ENCODE results near the gene NUDT7. TPM values are rescaled to one million over a fixed set of nuclear protein-coding genes. Genes with fewer than 3 reads are reported as not detected.

Gene NUDT7
- total RNA-seq, 1 donor from 2014 or later, result 7.9 TPM

- peaks cover 1% of the 10 kb centered on the region for H3K27me3 Mint-ChIP-seq (ENCODE audit: unreplicated experiment)
- no peaks in the 10 kb centered on the region for H3K36me3 Mint-ChIP-seq (ENCODE audit: low read depth, unreplicated experiment)
- no peaks in the 10 kb centered on the region for H3K4me1 Mint-ChIP-seq (ENCODE audit: unreplicated experiment)
- H3K27ac Mint-ChIP-seq (ENCODE audit: unreplicated experiment), result no peak overlapping the region
- no peak for TF ChIP-seq CTCF (IDR thresholded peaks at IDR 0.05; ENCODE audit: unreplicated experiment)
- no peak for DNase-seq (ENCODE audit: low spot score)
- no peaks in the 10 kb centered on the region for H3K9me3 Mint-ChIP-seq (ENCODE audit: unreplicated experiment)
- H3K4me3 Mint-ChIP-seq (ENCODE audit: unreplicated experiment), result no peak overlapping the region
Measured at GRCh38 chr16:77758508-77758907, 36.2 kb downstream of the NUDT7 start.

GRCh38 chr16:77759201-77759600 lies 36.9 kb downstream of the NUDT7 start:
- no peak for DNase-seq (ENCODE audit: low spot score)
- peaks cover 1% of the 10 kb centered on the region for H3K27me3 Mint-ChIP-seq (ENCODE audit: unreplicated experiment)
- no peaks in the 10 kb centered on the region for H3K9me3 Mint-ChIP-seq (ENCODE audit: unreplicated experiment)
- no peaks in the 10 kb centered on the region for H3K4me1 Mint-ChIP-seq (ENCODE audit: unreplicated experiment)
- no peak for TF ChIP-seq CTCF (IDR thresholded peaks at IDR 0.05; ENCODE audit: unreplicated experiment)
- no peak overlapping the region for H3K4me3 Mint-ChIP-seq (ENCODE audit: unreplicated experiment)
- no peaks in the 10 kb centered on the region for H3K36me3 Mint-ChIP-seq (ENCODE audit: low read depth, unreplicated experiment)
- H3K27ac Mint-ChIP-seq (ENCODE audit: unreplicated experiment), result no peak overlapping the region

- no peaks in the 10 kb centered on the region for H3K4me1 Mint-ChIP-seq (ENCODE audit: unreplicated experiment)
- no peak overlapping the region for H3K4me3 Mint-ChIP-seq (ENCODE audit: unreplicated experiment)
- H3K27me3 Mint-ChIP-seq (ENCODE audit: unreplicated experiment), result peaks cover 1% of the 10 kb centered on the region
- no peaks in the 10 kb centered on the region for H3K9me3 Mint-ChIP-seq (ENCODE audit: unreplicated experiment)
- TF ChIP-seq CTCF (IDR thresholded peaks at IDR 0.05; ENCODE audit: unreplicated experiment), result no peak
- no peaks in the 10 kb centered on the region for H3K36me3 Mint-ChIP-seq (ENCODE audit: low read depth, unreplicated experiment)
- no peak for DNase-seq (ENCODE audit: low spot score)
- peak overlapping the region; percentile 62 for H3K27ac Mint-ChIP-seq (ENCODE audit: unreplicated experiment)
Measured at GRCh38 chr16:77759821-77760220, 37.5 kb downstream of the NUDT7 start.

GRCh38 chr16:77760800-77761199 lies 38.5 kb downstream of the NUDT7 start:
- no peaks in the 10 kb centered on the region for H3K9me3 Mint-ChIP-seq (ENCODE audit: unreplicated experiment)

GRCh38 chr16:77761204-77761603 lies 38.9 kb downstream of the NUDT7 start:
- Mint-ChIP-seq H3K4me3 (ENCODE audit: unreplicated experiment) (no peak overlapping the region), H3K27me3 (ENCODE audit: unreplicated experiment) (peaks cover 1% of the 10 kb centered on the region), H3K9me3 (ENCODE audit: unreplicated experiment) (no peaks in the 10 kb centered on the region), H3K27ac (ENCODE audit: unreplicated experiment) (no peak overlapping the region), H3K4me1 (ENCODE audit: unreplicated experiment) (no peaks in the 10 kb centered on the region), H3K36me3 (ENCODE audit: low read depth, unreplicated experiment) (no peaks in the 10 kb centered on the region)
- DNase-seq (ENCODE audit: low spot score), result no peak
- TF ChIP-seq CTCF (IDR thresholded peaks at IDR 0.05; ENCODE audit: unreplicated experiment), result no peak

More at GRCh38 chr16:77760800-77761199, 38.5 kb downstream of the NUDT7 start:
- peaks cover 1% of the 10 kb centered on the region for H3K27me3 Mint-ChIP-seq (ENCODE audit: unreplicated experiment)
- no peak for TF ChIP-seq CTCF (IDR thresholded peaks at IDR 0.05; ENCODE audit: unreplicated experiment)
- H3K27ac Mint-ChIP-seq (ENCODE audit: unreplicated experiment), result no peak overlapping the region
- DNase-seq (ENCODE audit: low spot score), result no peak
- H3K36me3 Mint-ChIP-seq (ENCODE audit: low read depth, unreplicated experiment), result no peaks in the 10 kb centered on the region
- H3K4me3 Mint-ChIP-seq (ENCODE audit: unreplicated experiment), result no peak overlapping the region
- H3K4me1 Mint-ChIP-seq (ENCODE audit: unreplicated experiment), result no peaks in the 10 kb centered on the region

Measured in endothelial cell (in vitro differentiated cells).